ACHN (cell line): ENCODE results near the gene C11orf86.
A peak's percentile ranks its signal among the peaks of the same experiment; 100 is the strongest.
"Not testable (repeated sequence)": the region's sequence is repeated elsewhere in the genome, so short reads cannot be mapped to it uniquely, and the experiment has no call there.

Source experiments
- DNase-seq: peaks from one replicate; pipeline ENCODE4 v3.0.0-alpha.2; 2015
- in situ Hi-C: cut with HindIII; loops from 2 replicates; pipeline ENCODE4 v1.10.0; 2017; ENCODE audit warnings: low sequenced_read_pairs, low pct_ligation_motif_present, low pct_unique_long_range_greater_than_20kb

Gene C11orf86, protein sequence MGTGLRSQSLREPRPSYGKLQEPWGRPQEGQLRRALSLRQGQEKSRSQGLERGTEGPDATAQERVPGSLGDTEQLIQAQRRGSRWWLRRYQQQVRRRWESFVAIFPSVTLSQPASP

DNA sequence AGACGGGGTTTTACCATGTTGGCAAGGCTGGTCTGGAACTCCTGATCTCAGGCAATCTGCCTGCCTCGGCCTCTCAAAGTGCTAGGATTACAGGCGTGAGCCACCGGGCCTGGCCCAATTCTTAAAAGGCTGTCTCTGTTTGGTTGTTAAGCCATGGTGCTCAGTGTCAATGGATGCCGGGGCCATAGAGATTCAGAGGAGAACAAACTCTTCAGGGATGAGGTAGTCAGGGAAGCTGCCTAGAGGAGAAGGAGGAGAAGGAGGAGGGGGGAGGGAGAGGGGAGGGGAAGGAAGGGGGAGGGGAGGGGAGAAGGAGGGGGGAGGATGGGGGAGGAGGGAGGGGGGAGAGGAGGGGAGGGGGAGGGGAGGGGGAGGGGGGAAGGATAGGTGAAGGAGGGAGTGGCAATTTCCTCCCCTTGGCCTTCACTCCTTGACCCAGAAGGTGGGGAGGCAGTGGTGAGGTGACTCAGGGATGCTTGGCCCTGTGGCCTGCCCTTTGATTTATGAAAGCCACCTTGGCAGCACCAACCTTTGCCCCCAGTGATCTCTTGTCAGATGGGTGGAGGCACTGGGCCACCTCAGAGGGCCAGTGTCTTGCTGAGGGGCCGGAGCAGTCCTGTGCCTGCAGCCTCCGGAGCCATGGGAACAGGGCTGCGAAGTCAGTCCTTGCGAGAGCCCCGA, at the start of gene C11orf86:
Gene C11orf86 (plus strand): TSS at position 581 of the 681 bp plus-strand sequence. CDS start 59 bp downstream, at position 640.
- in situ Hi-C loops, result no loop called here
- no peak for DNase-seq

DNA sequence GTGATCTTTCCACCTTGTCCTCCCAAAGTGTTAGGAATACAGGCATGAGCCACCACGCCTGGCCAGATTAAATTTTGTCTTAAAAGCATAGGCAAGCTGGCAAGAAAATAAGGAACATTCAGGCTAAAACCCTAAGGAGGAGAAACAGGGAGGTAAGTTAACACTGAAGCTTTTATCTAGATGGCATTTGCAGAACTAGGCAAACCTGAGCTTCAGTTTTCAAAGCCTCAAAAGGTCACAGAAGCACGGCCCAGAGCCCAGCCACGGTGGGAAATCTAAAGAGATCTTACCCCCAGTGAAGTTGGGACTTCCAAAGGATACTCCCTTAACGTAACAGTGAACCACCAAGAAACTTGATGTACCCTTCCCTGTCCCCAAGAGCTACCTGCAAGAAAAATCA, 45.4 kb upstream of the C11orf86 start:
- DNase-seq, result no peak
- in situ Hi-C loops, result no loop called here

DNA sequence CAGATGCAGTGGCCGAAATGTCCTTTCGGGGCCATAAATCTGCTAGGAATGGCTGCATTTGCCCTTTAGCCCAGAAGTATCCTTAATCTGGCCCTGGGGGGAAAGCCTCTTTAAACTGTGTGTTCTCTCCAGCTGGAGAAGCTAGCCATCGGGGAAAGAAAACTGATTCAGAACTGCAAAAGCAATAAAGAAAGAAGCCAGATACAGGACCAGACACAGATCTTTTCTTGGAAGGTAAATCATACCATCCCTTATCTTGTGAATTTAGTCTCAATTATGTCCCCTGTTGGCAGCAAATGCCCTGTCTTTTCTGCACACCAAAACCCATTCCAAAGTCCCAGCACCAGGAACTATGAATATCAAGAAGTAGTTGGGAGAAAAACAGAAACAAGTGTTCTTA, 42.6 kb upstream of the C11orf86 start:
- in situ Hi-C loops, result no loop called here
- no peak for DNase-seq

DNA sequence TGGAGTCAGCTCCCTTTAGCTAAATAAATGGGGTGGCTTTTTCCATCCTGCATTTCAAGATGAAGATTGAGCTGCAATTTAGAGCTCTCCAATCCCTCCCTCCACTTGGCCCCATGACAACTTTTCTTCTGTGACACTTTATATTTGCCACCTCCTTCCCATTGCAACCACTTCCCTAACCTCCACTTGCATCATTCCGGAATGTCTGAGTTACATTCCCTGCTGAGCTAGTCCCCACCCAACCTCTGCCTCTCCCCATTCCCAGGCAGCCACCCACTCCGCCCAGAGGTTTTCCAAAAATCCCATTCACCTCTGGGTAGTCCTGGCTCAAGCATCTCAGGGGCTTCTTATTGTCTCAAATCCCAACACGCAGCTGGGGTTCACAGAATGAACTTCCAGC, 41.6 kb upstream of the C11orf86 start:
- in situ Hi-C loops, result no loop called here
- no peak for DNase-seq

DNA sequence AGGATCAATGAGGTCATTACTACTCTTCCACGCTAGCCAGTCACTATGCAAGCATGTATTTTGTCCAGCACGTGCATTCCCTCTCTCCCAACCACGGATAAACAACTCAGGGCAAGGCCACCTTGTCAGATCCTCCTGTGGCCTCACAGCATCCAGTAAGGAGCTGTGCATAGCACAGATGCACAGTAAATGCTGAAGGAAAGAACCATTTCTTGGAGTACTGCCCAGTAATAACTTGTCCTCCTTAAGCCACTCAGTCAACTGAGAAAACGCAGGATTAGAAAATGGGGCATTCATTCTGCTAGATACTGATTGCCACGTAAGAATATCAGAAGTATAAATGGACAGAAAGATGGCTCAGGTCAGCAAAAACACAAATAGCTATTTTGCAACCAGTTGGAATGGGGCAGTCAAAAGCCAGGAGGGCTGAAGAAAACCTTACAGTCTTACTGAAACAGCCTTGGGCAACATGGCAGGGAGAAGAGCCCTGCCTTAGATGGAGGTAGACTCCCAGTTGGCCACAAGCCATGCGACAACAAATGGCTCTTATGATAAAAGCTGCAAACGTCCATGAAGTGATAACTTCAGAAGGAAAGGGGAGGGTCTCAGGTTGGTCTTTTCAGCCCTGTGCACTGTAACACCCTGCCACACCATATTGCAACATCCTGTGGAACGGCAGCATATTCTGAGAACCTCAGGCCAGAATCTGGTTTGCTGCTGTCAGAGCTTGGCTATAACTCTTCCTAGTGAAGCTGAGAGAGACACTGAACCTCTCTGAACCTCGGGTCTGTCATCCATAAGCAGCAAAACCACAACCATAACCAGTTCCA, 39.9 kb upstream of the C11orf86 start:
- DNase-seq, result no peak
- in situ Hi-C loops, result no loop called here

DNA sequence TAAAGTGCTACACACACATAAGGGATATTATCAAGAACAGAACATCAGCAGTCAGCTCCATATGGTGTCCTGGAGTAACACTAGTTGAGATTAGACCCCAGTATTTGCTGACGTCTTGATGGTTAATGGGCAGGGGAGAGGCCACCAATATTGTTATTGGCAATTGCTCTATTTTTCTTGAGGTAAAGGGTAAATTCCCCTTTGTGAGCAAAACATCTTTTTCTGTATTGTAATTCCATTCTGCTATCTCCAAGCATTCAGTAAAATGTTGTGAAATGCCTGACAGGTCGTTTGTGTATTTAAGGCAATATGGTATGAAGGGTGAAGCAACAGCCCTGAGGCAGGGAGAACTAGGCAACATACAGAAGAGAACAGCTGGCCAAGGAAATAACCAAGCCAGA, 38.8 kb upstream of the C11orf86 start:
- DNase-seq, result no peak
- in situ Hi-C loops, result no loop called here

DNA sequence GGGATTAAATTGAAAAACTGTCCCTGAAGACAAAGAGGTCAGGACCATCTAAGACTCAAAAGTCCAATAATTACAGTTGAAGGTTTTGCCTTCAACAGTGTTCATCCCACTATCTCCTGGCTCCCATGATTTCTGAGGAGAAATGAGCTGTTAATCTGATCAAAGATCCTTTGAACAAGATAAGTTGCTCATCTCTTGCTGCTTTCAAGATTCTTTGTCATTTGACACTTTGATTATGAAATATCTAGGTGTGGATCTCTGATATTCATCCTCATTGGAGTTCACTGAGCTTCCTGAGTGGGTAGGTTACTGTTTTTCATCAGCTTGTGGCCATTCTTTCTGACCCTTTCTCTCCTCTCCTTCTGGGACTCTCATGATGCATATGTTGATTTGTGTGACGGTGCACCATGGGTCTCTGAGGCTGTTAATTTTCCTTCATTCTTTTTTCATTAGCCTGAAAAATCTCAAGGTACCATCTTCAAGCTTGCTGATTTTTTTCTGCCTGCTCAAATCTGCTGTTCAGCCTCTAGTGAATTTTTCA, 37.8 kb upstream of the C11orf86 start:
- in situ Hi-C loops, result no loop called here
- DNase-seq, result no peak

DNA sequence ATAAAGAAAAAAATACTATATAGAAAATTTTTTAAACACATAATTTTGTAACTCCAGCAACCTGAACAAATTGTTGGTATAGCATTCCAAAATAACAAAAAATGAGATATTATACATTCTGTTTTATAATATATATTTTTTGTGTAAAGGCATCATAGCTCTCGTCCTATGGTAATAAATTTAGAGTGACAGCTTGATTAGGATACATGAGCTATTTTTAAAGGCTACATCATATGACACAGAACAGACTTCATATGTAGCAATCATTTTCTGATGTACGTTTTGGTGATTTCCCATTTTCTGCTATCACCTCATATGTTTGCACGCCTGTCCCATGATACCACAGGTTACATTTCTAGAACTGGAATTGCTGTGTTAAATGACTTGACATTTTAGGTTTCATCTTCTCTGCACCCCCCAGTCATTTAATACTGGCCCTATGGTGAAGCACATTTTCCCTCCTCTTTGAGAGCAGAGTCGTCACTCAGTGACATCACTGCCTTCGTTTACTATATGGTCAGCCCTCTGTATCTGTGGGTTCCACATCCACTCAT, 36.4 kb upstream of the C11orf86 start:
- in situ Hi-C loops, result no loop called here

DNA sequence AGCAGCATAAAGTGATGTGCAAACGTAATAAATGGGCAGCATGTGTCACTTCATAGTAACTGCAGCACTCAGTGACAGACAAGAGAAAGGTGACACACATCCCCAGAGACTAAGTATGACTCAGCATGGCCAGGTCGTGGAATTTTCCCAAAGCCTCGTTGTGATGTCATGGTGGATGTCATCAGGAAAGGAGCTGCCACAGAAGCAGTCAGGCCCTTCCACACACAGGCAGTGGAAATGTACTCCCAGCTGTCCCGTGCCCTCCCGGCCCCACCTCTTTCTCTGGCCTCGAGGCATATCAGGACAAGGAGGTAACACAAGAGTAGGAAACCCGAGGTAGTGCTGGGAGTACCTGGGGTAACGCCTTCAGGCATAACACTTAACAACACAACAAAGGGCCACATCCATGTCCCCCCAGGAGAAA, 25.0 kb upstream of the C11orf86 start:
- in situ Hi-C loops, result no loop called here
- peak; percentile 50 for DNase-seq

More for the DNA sequence above, 36.4 kb upstream of the C11orf86 start:
- DNase-seq, result no peak

DNA sequence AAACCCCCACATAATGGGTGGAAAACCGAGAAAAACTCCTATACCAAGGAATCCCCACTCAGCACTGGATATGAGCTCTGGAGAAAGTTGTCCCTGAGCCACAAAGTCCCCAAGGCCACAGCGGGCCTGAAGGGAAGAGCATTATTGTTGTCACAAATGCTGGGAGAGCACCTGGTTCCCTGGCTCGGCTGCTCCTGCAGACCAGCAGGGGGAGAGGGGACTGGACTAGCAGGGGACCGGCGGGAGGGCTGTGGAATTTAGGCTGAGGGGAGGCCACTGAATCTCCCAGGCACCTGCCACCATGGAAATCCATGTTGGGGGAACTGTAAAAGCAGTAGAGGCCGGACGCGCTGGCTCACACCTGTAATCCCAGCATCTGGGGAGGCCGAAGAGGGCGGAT, 24.0 kb upstream of the C11orf86 start:
- in situ Hi-C loops, result no loop called here
- DNase-seq, result no peak

DNA sequence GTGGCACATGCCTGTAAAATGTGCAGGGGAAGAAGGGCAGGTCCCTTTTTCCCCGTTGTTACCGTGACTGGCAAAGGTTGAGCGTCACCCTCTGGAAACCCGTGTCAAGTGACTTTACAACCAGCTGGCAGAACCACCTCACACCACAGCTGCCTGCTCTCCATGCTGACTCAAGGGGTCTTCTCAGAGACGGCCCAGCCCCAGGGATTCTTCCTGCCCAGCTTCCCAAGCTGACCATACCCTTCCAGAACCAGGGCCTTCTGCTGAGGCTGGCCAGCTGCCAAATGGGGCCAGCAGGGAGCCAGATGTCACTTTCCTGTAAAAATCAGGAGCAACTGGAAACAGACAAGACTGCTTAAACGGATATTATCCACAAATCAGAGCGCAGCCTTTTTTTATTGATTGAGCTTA, 23.2 kb upstream of the C11orf86 start:
- no peak for DNase-seq

DNA sequence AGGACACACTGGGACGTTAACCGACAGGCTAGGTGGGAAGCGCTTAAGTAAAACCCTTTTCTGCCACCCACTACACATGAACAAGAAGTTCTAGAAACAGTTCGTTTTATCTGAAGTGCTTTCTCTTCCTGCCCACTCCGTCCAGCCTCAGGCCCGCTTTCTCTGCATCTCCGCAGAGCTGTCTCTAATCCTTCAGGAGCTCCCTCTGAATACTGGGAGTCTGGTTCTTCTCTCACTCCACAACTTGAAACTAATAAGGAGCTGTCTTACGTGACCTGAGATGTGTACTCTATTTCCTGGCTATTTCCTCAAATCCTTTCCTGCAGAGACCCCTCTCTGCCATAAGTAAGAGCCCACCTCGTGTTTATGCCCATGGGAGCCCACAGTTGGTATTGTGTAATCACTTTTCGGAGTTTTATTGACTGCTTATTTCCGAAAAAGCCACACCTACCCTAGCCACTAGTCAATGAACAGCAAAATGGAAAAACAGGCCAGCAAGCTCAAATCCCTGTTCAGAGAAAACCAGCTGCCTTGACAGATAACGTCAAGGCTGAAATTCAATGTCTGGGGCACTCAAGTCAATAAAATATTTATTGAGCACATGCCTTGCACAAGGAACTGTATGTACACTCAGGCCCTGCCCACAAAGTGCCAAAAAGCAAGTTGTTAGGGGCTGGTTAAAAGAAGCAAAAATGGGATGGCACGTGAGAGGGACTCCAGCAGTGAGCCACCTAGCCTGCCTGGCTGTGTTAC, 21.8 kb upstream of the C11orf86 start:
- no peak for DNase-seq
- in situ Hi-C loops, result no loop called here

More for the DNA sequence above, 23.2 kb upstream of the C11orf86 start:
- in situ Hi-C loops, result no loop called here

DNA sequence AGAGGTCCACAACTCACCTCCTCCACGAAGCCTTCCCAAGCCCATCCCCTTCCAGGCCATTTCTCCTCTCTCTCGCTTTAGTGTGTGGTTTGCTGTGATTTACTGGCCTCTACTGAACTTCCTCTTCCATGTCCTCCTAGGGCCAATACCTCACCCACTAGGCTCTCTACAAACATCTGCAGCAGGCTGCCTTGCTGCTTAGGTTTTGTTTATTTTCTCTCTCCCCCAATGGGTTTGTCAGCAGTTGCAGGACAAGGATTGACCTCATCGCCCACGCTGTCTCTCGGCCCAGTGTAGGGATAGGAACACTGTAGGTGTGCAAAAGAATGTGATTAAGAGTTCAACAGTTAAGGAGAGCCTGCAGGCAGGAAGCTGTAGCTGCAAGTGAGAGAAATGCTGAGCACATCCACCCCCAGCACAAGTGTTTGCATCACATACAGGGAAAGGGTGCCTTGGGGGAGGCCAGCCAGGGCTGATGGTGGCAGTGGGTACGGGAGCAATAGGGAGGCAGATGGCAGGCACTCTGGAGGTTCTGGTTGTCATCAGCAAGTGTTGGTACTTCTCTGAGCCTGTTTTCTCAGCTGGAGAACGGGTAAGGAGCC, 18.3 kb upstream of the C11orf86 start:
- in situ Hi-C loops, result no loop called here
- no peak for DNase-seq

DNA sequence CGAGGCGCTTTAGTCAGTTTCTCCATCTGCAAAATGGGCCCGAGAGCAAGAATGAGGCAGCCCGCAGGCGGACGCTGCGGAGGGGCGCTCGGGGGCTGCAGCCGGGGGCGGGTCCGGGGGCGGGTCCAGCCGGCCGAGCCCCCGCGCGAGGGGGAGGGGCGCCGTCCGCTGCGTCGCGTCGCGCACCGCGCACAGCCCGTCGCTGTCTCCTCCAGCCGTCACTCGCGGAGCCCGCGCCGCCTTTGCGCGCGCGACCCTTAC, 17.2 kb upstream of the C11orf86 start:
- in situ Hi-C loops, result no loop called here

DNA sequence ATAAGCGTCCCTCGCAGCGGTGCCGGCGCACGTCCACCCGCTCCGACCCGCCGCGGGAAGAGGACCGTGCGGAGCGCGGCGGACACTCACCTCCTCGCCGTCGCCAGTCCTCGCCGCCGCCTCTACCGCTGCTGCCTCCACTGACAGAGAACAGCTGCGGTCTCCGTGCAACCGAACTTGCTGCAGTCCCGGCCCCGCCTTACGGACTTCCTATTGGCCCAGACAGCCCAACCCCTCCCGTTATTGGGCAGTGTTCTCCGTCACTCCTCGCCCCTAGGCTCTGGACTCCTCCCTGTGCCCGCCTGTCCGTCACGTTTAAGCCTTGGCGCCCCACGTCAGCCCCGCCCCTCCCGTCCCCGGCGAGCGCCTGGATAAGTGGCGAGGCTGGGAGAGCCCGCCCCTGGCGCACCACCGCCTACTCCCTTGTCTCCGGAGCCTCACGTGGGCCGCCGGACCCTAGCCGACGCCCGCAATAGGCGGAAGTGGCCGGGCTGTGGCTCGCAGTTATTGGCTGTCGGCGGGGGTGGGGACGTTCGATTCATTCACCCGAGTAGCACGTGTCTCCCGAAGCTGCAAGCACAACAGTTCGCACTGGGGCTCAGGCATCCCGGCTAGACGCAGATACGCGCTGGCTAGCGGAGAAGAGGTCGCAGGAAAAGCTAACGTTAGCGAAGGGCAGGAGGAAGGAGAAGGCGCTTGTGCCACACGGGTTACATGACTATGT, 16.7 kb upstream of the C11orf86 start, which contains the start of gene PC:
Gene PC (minus strand): TSS at position 152 of the 724 bp plus-strand sequence. CDS start 86,224 bp downstream, outside the sequence.
- peak; percentile 96 for DNase-seq
- in situ Hi-C loops, result no loop called here

More for the DNA sequence above, 17.2 kb upstream of the C11orf86 start:
- no peak for DNase-seq

DNA sequence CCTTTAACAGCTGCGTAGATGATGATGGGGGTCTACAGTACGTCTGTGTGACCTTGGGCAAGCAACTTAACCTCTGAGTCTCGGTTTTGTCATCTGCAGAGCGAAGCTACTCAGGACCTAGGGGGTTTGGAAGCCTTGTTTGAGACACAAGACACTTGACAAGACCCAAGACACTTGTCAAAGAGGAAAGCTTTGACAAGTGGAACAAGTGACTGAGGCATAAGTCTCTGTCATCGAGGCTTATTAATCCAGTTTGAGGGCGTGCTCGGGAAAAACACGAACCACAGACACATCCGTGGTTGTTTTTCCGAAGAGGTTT, 16.2 kb upstream of the C11orf86 start:
- in situ Hi-C loops, result no loop called here
- DNase-seq, result no peak

DNA sequence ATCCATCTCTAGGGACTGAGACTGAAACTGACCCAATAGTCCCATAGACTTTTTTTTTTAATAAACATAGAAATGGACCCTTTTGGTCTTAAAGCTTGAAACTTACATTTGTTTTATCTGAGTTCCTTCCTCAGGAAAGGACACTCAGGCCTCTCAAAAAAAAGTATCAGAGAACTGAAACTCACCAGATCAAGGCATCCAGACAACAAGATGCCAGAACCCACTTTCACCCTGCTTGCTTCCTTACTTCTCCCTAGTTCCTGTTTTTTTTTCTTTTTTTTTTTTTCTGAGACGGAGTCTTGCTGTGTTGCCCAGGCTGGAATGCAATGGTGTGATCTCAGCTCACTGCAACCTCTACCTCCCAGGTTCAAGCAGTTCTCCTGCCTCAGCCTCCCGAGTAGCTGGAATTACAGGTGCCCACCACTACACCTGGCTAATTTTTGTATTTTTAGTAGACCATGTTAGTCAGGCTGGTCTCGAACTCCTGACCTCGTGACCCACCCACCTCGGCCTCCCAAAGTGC, 13.4 kb upstream of the C11orf86 start:
- DNase-seq, in situ Hi-C loops: not testable (repeated sequence)
